ENCODE data around the gene MORN1.

GRCh38 chr1:2355373-2356261 lies 35.7 kb downstream of the MORN1 start:
- TF ChIP-seq CTCF (IDR thresholded peaks at IDR 0.05 in 8 of 11, conservative IDR thresholded peaks at IDR 0.05 in 3 of 11) (no peak), POLR2A (IDR thresholded peaks at IDR 0.05) (no peak), POLR2AphosphoS5 (IDR thresholded peaks at IDR 0.05) (no peak)
